Globus pallidus (tissue), 1 donor: Measurements from ENCODE around the gene SH3PXD2A.
A peak's percentile ranks its signal among the peaks of the same experiment; 100 is the strongest.

Experiments
- DNase-seq: peaks from one replicate; pipeline ENCODE4 v3.0.0-alpha.2; 2015; ENCODE audit warnings: low spot score

Gene SH3PXD2A

DNA sequence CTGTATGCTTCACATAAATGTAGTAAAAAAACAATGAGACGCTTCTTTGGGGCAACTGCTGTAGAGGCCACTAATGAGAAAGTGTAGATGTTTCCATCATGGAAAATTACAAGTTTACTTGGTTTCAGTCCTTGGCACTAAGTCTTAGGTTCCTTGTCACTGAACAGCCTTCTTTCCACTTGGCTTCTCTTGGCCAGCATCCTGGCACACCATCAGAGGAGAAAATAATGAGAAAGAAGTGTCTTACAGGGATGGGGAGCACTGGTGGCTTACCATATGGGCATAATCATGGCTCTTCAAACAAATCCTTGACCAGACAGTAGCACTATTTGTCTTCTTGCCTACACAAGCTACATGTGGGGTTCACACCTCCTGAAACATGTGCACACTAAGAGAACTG is 22.5 kb upstream of the SH3PXD2A start:
- no peak for DNase-seq

DNA sequence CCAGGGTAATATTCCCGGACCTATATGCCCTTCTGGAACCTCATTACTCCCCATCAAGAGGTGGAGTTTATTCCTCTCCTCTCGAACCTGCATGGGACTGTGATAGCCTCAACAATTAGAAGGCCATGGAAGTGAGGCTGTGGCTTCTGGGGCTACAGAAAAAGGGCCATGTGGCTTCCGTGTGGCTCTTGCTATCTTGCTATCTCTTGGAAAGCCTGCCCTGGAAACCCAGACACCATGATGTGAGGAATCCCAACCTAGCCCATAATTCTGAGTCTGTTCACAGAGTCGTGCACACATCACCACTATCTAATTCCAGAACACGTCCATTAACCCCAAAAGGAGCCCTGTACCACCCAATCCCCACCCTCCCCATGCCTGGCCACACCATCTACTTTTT is 20.8 kb upstream of the SH3PXD2A start:
- DNase-seq: no peak

DNA sequence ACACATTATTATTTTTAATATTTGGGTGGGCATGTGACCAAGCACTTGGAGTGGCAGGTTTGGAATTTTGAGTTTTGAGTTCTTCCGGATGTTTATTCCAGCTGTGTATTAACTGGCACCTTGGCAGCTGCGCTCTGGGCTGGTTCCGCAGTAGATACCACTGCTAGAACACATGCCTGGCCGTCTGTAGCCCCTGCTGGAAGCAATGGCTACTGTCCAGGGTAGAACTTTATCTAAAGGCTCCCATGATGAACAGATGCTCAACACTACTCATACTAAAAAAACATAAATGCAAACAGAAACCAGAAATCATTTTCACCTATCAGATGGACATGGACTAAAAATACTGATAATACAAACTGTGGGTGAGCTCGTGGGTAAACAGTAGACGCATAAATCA is 19.4 kb upstream of the SH3PXD2A start:
- no peak for DNase-seq

DNA sequence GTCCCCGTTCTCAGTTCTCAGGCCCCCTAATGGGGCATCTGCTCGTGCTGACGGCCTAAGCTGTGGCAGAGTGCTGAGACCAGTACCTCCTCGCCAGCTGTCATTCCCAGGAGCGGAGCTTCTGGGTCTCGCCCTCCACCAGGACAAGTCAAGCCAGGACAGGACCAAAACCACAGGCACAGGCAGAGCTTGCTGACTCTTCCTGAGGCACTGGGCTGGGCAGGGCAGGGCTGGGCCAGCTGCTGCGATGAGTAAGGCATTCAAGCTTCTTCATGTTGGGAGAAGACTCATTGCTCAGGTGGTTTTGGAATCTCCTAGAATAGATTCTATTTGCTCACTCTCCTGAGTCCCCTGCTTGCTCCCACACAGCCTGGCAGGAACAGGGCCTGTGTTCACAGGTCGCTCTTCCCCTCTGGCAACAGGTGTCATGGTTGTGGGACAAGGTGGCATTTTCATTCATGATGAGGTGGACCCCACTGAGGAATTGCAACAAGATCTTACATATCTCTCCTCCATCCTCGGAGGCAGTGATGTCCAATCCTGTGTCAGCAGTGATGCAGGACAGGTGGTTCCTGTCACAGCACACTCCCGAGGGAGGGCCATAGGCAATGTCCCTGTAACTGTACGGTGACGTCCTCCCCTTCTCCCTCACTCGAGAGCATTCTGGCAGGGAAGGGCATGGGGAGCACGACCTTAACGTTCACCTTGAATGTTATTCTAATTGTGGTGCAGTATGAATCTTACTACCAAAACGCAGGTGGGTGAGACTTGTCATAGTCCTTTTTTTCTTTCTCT is 17.0 kb upstream of the SH3PXD2A start:
- no peak for DNase-seq

DNA sequence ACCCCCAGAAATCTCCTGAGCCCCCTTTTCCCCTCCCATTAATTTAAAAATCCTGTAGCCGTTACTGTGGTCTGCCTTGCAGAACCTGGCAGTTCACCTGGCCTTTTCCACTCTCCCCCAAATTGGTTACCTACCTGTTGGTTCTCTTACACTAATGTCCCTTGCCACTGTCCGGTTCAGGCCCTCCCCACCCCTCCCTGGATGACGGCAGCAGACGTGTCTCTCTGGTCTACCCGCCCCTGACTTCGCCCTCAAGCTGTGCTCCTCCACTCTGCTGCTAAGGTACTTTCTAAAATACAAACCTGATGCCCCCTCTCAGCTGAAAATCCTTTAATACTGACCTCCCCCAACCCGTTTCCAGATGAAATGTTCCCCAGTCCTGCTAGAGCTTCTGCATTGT is 15.6 kb upstream of the SH3PXD2A start:
- no peak for DNase-seq

DNA sequence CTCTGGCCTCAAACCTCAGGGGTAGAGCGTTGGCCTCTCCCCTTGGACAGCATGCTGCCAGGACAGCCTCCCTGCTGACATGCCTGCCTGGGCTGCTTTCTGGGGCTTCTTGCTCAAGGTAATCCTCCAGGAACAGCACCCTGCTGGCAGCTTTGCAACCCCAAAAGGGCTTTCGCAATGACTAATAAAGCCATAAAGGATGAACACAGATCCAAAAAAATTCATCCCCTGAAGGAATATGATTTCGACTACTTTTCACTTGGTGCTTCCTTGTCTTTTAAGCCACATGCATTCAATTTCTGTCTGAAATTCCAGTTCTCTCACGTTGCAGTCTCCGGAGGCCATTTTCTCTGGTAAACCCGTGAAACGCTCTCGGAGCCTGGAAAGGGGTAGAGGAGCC is 15.1 kb upstream of the SH3PXD2A start:
- DNase-seq: no peak

DNA sequence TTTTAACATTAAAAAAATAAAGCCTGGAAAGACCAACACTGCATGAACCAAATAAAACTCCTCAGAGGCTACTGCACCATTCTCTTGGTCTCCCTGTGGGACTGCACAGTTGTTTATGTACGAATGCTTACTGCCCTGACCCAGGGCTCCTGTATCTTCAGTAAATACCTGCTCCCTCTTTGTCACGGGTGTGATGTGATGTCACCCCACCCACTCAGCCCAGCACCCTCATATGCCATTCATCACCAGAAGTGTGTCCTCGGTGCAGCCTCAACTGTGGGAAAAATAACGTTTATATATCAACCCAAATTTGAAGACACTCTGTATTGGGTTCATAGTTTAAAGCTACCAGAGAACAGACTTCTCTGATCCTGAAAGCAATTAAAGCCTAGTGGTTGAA is 14.0 kb upstream of the SH3PXD2A start:
- DNase-seq: no peak

DNA sequence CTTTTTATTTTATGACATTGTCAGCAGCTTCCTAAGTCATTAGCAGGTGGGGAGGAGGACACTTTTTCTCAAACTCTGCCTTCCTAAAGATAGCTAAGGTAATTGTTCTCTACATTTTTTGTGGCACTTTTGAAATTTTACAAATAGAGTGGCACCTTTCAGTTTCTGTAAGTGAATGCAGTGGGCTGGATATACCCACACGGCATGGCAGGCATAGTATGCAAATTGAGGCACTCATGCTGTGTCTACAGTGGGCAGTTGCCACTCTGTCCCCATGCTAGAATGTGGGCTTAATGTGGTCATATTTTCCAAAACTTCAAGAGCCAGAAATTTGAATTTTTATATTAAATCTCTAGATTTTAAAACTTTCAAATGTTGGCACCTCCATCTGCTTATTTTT is 12.8 kb upstream of the SH3PXD2A start:
- no peak for DNase-seq

DNA sequence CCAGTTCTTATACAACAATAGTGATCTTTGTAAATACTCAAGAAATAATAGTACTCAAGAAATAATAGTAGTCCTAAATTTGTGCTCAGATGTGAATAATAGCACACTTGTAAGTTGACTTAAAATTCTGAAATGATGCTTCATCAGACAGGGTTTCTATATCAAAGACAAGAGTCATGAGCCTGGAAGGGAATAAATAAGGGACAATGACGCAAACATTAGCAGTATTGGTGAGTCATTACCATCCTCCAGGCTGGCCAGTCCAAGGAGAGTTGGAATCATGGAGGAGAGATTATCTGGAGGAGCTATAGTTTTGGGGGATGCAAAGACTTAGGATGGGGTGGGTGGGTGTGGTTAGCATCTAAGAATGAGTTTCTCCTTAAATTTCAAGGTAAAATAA is 6.1 kb upstream of the SH3PXD2A start:
- no peak for DNase-seq

DNA sequence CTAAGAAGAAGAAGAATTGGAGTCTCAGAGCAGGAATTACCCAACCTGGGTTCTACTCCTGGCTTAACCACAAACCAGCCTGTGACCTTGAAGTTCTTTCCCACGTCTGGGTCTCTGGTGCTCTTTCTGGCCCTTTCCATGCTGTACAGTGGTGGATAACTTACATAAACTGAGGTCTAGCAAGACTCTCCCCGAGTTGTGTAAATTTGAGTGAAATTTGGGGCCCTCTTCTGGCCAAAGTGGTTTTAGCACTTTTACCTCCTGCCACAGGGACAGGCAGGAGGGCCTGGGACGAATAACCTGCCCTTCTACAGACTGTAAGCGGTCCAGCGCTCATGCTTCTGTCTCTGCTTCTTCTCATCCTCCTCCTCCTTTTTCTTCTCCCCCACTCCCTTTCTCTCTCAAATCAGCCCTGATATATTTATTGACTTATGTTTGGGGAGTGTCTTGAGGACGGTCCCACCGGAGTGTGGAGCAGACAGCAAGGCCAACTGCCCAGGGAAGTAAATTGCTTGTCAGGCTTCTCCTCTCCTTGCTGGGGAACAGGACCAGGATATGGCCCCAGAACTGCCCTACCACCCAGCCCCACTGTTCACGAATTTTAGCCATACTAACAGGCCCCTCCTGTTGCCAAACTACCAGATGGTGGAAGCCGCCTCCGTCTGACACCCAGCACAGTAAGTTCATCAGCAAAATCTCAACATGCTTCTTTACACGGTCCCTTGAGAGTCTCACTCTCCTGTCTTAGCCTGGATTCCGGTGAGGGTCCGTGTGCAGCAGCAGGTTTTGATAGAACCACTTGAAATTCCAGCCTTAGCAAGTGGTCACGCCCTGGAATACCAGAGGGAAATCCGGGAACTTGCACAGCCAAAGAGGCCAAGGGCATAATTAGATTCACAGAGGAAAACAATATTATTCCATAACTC is 4.0 kb upstream of the SH3PXD2A start:
- DNase-seq: peak; percentile 80

DNA sequence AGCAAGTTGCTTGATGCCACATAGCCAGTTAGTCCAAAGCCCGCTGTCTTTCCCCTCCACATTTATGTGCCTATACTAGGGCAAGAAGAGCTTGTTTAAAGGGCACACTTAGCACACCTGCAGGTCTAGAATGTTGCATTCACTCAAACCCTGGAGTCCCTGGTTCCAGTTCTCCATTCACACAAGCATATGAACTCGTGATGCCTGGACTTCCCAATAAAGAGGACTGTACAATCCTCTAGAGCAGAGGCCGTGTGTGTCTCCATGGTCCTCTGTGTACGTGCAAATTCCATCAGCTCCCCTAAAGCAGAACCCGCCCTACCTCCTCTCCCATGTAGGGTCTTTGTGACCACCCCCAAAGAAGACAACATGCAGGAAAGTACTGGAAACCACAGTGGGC is 3.0 kb upstream of the SH3PXD2A start:
- no peak for DNase-seq

DNA sequence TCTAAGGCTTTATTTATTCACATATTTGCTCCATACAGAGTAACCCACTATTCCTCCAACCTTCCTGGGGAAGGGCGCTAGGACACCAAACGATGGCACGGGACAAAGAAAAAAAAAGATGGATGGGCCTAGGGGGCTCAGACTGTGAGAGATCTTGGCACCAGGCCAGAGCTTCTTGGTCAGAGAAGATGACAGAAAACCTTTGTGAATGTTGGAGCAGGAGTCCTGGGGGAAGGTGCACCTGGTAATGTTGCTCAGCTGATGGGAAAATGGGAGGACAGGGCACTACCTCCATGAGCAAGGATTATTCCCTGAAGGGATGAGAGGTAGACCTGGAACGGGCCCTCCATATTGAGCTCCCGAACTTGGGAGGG is 1.4 kb upstream of the SH3PXD2A start:
- no peak for DNase-seq

DNA sequence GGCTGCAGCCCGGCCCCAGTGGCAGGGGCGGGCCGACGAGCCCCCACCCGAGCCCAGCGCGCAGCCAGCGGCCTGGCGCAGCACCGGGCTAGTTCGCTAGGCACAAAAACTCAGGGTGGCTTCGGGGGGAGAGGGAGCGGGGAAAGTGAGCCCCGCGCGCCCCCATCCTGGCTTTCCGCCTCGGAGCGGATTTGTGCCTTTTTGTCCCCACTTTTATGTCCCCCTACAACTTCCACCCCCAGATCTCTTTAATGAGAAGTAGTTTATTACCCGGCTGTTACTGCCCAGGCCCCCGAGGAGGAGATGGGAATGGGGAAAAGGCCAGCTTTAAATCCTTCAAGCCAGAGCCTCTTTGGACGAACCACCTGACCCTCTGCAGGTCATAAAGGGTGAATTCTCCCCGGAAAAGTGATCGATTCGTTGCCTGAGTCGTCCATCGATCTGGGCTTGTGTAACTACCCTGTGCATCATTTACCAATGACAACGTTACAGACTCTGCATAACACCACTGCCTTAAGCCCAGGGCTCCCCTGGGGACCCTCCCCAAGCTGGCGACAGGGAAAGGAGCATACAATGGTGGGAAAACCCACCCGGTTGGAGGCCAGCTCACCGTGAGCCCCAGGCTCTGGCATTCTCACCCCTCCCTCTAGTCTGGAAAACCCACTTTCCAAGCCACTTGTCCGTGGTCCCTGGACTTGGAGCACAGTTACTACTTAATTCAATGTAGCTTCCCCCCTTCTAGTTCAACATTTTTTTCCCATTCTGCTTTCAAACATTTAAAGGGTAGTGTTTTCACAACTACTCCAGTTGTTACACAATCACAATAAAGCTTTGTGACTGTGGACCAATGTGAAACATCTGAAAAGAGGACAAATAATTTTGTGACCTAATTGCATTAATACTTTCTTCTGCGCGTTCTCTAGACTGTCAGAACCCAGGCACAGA is 748 bp upstream of the SH3PXD2A start:
- no peak for DNase-seq

DNA sequence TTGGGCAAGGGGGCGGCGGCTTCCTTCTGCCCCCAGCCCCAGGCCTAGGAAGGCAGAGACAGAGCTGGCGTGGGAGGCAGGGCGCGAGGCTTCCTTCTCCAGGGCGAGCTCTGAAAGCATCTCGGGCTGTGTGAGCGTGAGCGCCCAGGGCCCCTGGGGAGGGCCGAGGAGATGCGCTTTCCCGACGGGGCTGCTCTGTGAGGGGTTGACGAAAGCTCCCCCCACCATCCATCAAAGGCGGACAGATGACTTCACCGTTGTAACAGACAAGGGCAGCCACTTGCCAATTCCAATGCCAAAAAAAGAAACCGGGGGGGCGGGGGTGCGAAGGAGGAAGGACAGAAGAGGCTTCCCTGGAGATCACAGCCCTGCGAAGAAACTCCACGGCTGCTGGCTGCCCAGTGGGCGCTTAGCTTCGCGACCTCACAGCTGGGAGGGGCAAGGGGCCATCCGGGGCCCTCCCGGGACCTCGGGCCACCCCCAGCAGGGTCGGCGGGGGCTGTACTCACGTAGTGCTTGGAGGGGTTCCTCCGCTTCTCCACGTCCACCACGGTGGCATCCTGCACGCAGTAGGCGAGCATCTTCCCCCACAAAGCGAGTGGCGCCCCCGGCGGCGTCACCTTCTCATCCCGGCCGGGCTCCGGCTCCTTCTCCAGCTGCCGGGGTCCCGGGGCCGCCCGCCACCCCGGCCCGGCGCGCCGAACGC is 537 bp downstream of the SH3PXD2A start:
- DNase-seq: no peak

DNA sequence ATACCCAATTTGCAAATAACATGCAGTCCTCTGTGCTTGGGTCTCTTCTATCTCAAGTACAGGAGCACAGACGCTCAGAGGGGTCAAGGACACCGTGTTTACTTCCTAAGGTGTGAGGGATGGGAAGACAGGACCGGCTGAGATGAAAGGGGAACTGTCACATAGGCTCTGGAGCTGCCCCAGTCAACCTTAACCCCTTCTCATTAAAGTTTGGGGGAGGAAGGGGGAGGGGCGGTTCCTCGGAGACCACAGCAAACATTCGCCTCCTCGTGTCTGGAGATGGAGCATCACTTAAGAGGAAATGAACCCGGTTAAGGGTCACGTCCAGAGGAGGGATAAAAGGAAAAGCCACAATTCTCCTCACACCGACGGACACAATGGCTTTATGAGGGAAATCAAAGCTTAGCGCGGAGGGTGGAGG is 1.1 kb downstream of the SH3PXD2A start:
- DNase-seq: no peak

DNA sequence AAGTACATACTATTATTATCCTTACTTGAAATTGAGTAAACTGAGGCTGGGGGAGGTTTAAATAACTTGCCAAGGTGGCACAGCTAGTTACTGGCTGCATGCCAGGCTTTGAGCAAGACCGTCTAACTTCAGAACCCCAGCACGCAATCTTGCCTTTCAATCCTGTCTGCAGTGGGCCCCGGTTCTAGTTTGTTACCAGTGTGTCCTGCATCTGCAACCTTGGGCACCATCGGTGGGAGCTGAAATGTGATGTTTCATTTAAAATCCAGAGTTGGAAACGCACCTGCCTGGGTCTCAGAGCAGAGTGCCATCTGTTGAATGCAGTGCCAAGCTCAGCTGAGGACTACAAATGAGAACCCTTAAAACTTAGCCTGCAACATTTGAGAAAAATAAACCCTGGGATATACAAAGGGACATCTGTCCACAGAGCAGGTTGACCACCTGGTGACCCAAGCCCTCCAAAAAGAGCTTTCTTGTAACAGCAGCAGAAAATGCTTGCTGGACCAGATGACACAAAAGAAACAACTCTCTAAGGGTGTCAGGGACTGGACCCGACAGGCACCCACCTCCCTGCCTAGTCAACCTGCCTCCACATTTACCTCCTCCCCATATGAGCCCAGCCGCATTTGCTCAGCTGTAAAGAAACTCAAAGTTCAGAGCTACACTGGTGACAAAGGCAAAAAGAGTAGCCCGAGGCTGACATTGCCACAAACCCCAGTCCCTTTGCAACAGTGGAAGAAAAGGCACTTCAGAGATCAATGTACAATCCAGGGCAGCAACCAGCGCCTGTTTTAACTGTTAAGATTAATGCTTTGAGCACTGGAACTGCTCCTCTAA is 1.7 kb downstream of the SH3PXD2A start:
- no peak for DNase-seq

DNA sequence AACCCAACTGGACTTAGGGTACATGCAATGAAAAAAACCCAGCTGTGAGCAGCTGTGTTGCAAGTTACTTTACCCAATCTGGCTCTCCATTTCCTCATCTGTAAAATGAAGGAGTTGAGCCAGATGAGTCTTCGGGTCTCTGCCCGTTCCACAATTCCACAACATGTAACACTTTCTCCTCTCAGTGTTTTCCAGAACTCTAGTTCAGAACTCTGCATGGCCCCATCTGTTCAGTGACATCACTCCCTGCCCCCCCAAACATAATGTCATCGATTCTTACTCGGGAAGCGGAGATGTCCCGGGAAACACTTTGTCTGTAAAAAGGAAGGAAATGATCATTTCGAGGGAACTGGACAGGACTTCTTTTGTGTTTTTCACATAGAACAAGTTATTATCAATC is 2.5 kb downstream of the SH3PXD2A start:
- DNase-seq: no peak

DNA sequence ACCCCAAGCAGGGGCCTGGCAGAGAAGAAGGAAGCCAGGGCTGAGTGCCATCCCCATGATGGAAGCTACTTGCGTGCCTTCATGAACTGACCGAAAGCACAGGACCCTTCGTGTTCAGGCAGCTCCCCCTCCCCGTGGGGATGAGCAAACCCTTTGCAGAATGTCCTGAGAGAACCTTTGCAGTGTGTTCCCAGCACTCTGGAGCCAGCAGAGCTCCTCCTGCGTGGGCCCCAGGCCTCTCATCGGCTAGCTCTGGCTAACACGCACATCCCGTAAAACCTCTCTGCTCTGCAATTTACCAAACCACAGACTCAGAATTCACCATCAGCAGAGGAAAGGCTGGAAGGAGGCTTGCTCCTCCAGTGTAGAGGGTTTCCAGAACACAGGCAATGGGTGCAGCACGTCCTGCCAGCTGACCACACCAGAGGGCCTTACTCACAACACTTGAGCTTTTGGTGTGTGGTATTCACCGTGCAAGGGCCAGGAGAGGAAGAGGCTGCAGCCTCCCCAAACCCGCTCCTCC is 3.1 kb downstream of the SH3PXD2A start:
- DNase-seq: no peak

DNA sequence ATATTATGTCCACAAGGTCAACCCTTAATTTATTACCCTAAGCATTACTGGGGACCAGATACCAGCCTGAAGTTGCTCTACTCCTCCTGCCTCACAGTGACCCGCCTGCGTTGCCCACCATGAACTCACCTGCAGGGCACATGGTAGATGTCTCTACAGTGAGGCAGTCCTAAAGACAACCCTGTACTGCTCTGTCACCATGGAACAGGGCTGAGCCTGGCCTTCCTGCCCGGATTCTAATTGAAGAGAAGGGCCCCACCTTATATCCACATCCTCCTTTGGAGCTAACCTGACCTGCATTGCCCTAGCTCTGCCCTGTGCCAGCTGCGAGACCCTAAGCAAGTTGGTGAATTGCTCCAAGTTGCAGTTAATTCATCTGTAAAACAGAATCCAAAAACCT is 4.1 kb downstream of the SH3PXD2A start:
- DNase-seq: no peak

DNA sequence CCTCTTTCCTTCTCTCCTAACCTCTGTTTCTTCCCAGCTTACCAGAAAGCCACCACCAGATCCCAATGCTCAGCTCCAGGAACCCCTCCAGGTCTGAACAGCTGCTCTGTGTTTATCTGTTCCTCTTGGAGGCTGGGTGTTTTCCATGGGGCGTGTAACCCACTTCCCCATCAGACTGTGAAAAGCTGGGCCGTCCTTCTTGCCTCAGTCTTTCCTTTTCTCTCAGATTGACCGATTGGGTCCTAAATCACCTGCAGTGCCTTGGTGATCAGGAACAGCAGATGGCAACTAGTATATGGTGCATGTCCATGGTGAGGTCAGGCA is 4.8 kb downstream of the SH3PXD2A start:
- DNase-seq: no peak
